Upper lobe of right lung (tissue), 1 donor: Measurements from ENCODE around the gene NECTIN4. TPM values are rescaled to one million over a fixed set of nuclear protein-coding genes. Genes with fewer than 3 reads are reported as not detected.

Experiments used
- ATAC-seq: fragments of 200-7000 bp; cut with Tn5 transposase; one replicate; pipeline ENCODE4 v1.9.1; 2020; ENCODE audit warnings: mild to moderate bottlenecking, moderate library complexity
- DNase-seq: peaks from one replicate; pipeline ENCODE4 v3.0.0-alpha.2; 2020
- H3K27ac ChIP-seq: fragments of 200-600 bp; one replicate; pipeline ENCODE4 v1.8.0; 2022
- H3K27me3 ChIP-seq: fragments of 200-600 bp; one replicate; pipeline ENCODE4 v1.8.0; 2022; ENCODE audit warnings: mild to moderate bottlenecking
- H3K36me3 ChIP-seq: fragments of 200-600 bp; one replicate; pipeline ENCODE4 v1.8.0; 2022
- H3K4me1 ChIP-seq: fragments of 200-600 bp; one replicate; pipeline ENCODE4 v1.8.0; 2022
- H3K4me3 ChIP-seq: fragments of 200-600 bp; one replicate; pipeline ENCODE4 v1.8.0; 2022; ENCODE audit warnings: mild to moderate bottlenecking
- H3K9me3 ChIP-seq: fragments of 200-600 bp; one replicate; pipeline ENCODE4 v1.8.0; 2022
- intact Hi-C: fragments of 100-400 bp; cut with DNase I; formaldehyde crosslinking; loops from one replicate; pipeline ENCODE4 v1.11.0; 2022
- total RNA-seq: library from RNA; stranded (reverse); fragmentation: NEBNext Ultra II Directional; extraction: Animal tissue kit (Norgen Biotek cat#: 25700); gene quantifications from one replicate; pipeline ENCODE4 v1.2.1, GENCODE V29; 2021
- TF ChIP-seq, protein P1 (sequence below): fragments of 200-600 bp; IDR thresholded peaks from one replicate; pipeline ENCODE4 v1.8.0; 2022; ENCODE audit warnings: antibody characterized with exemption
- donor health status: DM: no; HTN: yes; CAD: no; lungs with severe emphysema.

The NECTIN4 gene
- total RNA-seq, 1 donor from 2014 or later: 5.4 TPM

DNA sequence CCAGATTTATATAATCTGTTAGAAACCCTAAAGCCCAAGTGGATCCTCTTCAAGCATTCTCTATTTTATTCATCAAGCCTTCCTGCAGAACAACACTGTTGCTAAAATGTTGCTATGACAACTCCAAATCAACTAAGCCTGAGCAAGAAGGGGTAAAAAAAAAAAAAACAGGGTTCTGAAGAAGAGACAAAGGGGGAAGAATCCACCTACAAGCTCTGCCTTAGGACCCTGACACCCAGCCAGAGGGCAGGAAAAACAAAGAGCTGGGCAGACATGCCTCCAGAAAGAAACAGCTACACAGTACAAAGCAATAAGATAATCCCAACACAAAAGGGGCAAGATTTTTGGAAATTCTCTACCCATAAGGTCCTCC, 44.8 kb downstream of the NECTIN4 start:
- TF ChIP-seq, protein P1, sequence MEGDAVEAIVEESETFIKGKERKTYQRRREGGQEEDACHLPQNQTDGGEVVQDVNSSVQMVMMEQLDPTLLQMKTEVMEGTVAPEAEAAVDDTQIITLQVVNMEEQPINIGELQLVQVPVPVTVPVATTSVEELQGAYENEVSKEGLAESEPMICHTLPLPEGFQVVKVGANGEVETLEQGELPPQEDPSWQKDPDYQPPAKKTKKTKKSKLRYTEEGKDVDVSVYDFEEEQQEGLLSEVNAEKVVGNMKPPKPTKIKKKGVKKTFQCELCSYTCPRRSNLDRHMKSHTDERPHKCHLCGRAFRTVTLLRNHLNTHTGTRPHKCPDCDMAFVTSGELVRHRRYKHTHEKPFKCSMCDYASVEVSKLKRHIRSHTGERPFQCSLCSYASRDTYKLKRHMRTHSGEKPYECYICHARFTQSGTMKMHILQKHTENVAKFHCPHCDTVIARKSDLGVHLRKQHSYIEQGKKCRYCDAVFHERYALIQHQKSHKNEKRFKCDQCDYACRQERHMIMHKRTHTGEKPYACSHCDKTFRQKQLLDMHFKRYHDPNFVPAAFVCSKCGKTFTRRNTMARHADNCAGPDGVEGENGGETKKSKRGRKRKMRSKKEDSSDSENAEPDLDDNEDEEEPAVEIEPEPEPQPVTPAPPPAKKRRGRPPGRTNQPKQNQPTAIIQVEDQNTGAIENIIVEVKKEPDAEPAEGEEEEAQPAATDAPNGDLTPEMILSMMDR: no peak
- intact Hi-C loops: no loop called here
- Histone ChIP-seq H3K27ac (peak overlapping the region; percentile 98), H3K4me3 (peak overlapping the region; percentile 97), H3K36me3 (peaks cover 42% of the 10 kb centered on the region), H3K4me1 (peaks cover 16% of the 10 kb centered on the region), H3K9me3 (no peaks in the 10 kb centered on the region), H3K27me3 (no peaks in the 10 kb centered on the region)
- DNase-seq (no peak), ATAC-seq (no peak)

DNA sequence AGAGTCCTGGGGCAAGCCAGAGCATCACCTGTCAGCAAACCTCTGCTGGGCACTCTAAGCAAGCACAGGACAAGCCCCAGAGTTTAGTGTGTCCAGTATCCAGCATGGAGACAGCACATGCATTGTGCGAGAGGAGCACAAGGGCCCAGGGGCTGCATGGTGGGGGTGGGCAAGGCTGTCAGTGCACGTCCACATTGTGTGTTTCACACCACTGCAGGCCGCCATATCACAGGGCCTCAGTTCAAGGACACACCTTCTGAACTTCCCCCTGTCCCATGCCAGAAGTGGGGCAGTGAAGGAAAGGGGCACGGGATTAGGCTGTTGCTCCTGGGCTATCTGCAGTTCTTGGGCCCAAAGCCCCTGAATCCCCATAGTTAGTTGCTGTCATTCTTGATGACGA, 49.8 kb downstream of the NECTIN4 start:
- no peak overlapping the region for H3K4me3 ChIP-seq
- intact Hi-C loops: no loop called here

GRCh38 chr1:161039154-161039545, 50.2 kb downstream of the NECTIN4 start:
- H3K9me3 ChIP-seq: no peaks in the 10 kb centered on the region
- DNase-seq: no peak
- peak overlapping the region; percentile 63 for H3K4me3 ChIP-seq
- TF ChIP-seq, protein P1: no peak
- peaks cover 39% of the 10 kb centered on the region for H3K36me3 ChIP-seq
- intact Hi-C loops: no loop called here
- H3K27me3 ChIP-seq: no peaks in the 10 kb centered on the region
- no peak for ATAC-seq
- H3K4me1 ChIP-seq: peaks cover 16% of the 10 kb centered on the region
- peak overlapping the region; percentile 77 for H3K27ac ChIP-seq

More for the DNA sequence above, 49.8 kb downstream of the NECTIN4 start:
- H3K4me1 ChIP-seq: peaks cover 20% of the 10 kb centered on the region
- H3K27ac ChIP-seq: no peak overlapping the region
- TF ChIP-seq, protein P1: no peak
- DNase-seq (peak; percentile 58), ATAC-seq (no peak)
- H3K9me3 ChIP-seq: no peaks in the 10 kb centered on the region
- H3K27me3 ChIP-seq: no peaks in the 10 kb centered on the region
- H3K36me3 ChIP-seq: peaks cover 39% of the 10 kb centered on the region

DNA sequence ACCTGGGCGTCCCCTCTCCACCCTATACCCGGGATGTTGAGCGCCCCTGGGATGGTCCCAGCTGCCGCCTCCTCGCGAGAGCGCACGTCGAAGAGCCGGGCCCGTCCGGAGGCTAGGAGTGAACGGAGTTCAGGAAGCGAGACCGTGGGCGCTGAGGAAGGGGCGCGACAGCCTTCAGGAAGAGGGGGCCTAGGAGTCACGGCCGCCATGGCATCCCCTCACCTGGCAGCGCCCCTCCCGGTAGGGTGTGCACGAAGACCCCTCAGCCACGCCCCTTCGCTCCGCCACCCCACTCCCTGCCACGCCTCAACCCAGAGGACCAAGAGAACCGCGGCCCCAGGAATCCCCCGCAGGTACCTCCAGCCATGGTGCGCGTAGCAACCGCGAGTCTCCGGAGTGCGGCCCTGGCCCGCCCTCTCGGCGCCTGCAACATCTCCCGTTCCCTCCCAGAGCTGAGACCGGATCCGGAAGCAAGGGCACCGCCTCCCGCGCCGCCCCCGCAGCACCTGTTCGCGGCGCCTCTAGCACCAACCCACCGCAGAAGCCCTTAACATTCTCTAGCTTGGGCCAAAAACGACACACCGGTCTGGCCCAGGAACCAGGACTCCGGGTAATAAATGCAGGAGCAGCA, 50.7 kb downstream of the NECTIN4 start, which contains the start of gene TSTD1:
Gene TSTD1, minus strand, starts transcription at position 442 of the 631 bp plus-strand sequence. Its CDS starts 75 bp downstream, at position 367.
- Histone ChIP-seq H3K9me3 (no peaks in the 10 kb centered on the region), H3K36me3 (peaks cover 39% of the 10 kb centered on the region), H3K4me1 (peaks cover 11% of the 10 kb centered on the region), H3K4me3 (peak within 1 kb of the TSS; percentile 63), H3K27me3 (no peaks in the 10 kb centered on the region), H3K27ac (peak within 1 kb of the TSS; percentile 77)
- DNase-seq (peak; percentile 93), ATAC-seq (peak; percentile 97)
- intact Hi-C loops: no loop called here
- TF ChIP-seq, protein P1: no peak

DNA sequence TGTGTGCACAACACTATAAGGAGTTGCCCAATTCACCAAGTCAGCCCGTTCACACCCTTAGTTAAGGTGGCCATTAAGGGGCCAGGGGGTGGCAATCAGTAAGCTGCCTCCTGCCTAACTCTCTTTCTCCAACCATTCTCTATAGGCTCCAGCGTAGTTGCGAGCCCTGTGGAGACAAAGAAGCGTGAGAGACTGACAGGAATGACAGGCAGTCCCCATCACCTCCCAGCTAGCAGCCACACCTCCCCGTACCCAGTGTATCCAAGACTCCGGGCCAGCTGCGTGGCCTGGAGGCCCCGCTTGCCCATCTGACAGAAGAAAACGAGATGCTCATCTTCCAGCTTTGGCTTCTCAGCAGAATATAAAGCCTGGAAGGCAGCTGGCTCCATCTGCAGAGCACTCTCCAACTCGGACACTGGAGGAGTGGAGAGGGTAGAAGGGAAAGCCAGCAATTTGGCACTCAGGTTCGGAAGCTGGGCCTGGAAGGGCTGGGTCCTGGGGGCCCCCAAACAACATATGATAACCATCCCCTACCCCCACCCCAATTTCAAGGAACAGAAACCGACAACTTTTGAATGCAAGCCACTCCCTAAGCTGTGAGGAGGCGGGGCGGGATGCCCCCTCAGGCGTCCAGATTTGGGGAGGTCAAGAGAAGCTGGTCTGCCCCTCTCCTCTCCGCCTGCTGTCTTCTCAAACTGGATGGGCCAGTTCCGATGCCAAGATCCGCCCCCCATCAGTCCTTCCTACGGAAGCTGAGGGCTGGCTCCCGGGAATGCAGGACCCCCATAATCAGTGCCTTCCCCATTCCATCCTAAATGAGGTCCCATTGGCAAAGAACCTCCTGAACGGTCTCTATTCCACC, 51.5 kb downstream of the NECTIN4 start:
- intact Hi-C loops: no loop called here
- H3K4me1 ChIP-seq: peaks cover 7% of the 10 kb centered on the region
- peak overlapping the region; percentile 63 for H3K4me3 ChIP-seq
- H3K27me3 ChIP-seq: no peaks in the 10 kb centered on the region
- no peaks in the 10 kb centered on the region for H3K9me3 ChIP-seq
- peak; percentile 69 for DNase-seq
- TF ChIP-seq, protein P1: no peak
- peak overlapping the region; percentile 77 for H3K27ac ChIP-seq
- H3K36me3 ChIP-seq: peaks cover 37% of the 10 kb centered on the region
- ATAC-seq: peak; percentile 22
